ACC112 (cell line): ENCODE results near the gene PNPLA8.
"Not testable (repeated sequence)": the region's sequence is repeated elsewhere in the genome, so short reads cannot be mapped to it uniquely, and the experiment has no call there.

Experiments
- H2AFZ ChIP-seq: fragments of 200-600 bp; sonication (generic); one replicate; pipeline ENCODE4 v1.6.0; 2017; ENCODE audit warnings: antibody characterized with exemption, low read length; ENCODE audit not compliant: unreplicated experiment
- H3K27ac ChIP-seq: fragments of 200-600 bp; sonication (generic); 2 replicates; pipeline ENCODE4 v1.5.1; 2014; ENCODE audit warnings: low read depth, mild to moderate bottlenecking, antibody characterized with exemption, low read length, moderate library complexity
- H3K27me3 ChIP-seq: fragments of 200-600 bp; sonication (generic); 2 replicates; pipeline ENCODE4 v1.6.1; 2014; ENCODE audit warnings: mild to moderate bottlenecking, antibody characterized with exemption, low read length, moderate library complexity, mixed read lengths; ENCODE audit not compliant: insufficient read depth
- H3K36me3 ChIP-seq: fragments of 200-600 bp; sonication (generic); 2 replicates; pipeline ENCODE4 v1.6.1; 2016; ENCODE audit warnings: mild to moderate bottlenecking, antibody characterized with exemption, low read length, moderate library complexity, mixed read lengths; ENCODE audit not compliant: insufficient read depth
- H3K4me1 ChIP-seq: fragments of 200-600 bp; sonication (generic); one replicate; pipeline ENCODE4 v1.6.1; 2016; ENCODE audit warnings: low read length, mixed read lengths; ENCODE audit not compliant: insufficient read depth, unreplicated experiment, control insufficient read depth
- H3K4me3 ChIP-seq: fragments of 200-600 bp; sonication (generic); 2 replicates; pipeline ENCODE4 v1.5.1; 2014; ENCODE audit warnings: mild to moderate bottlenecking, low read depth, low read length
- H3K79me2 ChIP-seq: fragments of 200-600 bp; sonication (generic); one replicate; pipeline ENCODE4 v1.6.0; 2016; ENCODE audit warnings: low read length; ENCODE audit not compliant: control insufficient read depth, unreplicated experiment, insufficient read depth

Gene PNPLA8

DNA sequence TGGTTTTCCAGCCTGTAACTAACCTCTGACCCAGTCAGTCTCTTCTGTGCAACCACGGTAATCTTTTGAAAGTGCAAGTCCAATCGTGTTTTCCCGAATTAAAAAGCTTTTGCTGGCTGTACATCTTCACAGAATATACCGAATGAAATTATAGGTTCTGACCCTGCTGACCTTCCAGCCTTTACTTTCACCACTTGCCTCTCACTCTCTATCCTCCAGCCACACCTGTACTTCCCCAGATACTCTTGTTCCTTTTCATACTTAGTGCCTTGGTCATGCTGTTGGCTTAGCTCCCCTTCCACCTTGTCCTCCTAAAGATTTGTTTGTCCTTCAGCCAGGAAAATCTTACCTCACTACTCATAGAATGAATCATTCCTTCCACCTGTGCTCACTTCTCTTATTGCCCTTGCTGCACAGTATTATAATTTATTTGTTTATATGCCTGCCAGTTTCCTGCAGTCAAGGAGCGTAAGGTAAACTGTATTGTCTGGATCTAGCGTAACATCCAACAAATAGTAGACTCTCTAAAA is 2.3 kb upstream of the PNPLA8 start:
- Histone ChIP-seq H2AFZ (no peak overlapping the region), H3K27ac (no peak overlapping the region), H3K27me3 (no peaks in the 10 kb centered on the region), H3K79me2 (peaks cover 16% of the 10 kb centered on the region), H3K4me1 (peaks cover 22% of the 10 kb centered on the region), H3K4me3 (no peak overlapping the region), H3K36me3 (no peaks in the 10 kb centered on the region)

DNA sequence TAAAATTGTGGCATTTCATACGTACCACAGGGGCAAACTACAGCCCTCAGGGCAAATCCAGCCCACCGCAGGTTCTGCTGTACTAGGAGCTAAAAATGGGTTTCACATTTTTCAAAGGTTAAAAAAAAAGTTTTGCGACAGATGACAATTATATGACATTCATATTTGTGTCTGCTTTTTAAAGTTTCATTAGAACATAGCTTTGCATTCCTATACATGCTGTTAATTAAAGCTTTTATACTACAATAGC is 758 bp upstream of the PNPLA8 start:
- H3K4me3 ChIP-seq: peak overlapping the region; percentile 82

DNA sequence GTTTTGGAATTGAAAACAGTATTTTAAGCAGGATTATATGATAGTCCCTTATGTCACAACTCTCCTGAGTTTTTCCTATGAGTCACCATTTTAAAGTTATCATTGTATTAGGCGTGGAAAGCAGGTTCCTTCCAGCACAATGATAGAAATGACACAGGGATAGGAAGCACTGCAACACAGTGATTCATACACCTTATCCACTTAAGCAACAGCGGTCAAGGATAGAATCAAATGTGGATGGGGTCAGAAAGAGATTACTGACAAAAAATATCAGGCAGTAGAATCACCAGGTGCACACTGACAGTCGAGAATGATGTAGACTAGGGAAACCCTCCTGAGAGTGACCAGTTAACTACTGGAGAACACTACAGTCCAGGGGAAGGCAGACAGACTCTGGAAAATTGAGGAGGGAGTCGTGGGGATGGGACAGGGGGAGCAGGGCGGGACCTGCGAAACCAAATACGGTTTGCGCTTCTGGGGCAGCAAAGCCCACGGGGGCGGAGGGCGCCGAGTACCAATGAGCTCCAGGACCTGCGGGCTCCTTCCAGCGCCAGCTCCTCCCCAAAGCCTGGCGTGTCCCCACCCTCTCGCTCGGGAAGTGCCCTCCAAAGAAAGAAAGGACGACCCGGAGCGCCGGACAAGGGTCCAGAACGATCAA is 479 bp downstream of the PNPLA8 start:
- H3K79me2 ChIP-seq: peaks cover 40% of the 10 kb centered on the region
- H2AFZ ChIP-seq: peak overlapping the region; percentile 35
- H3K27ac ChIP-seq: peak overlapping the region; percentile 92
- peak overlapping the region; percentile 82 for H3K4me3 ChIP-seq
- H3K4me1 ChIP-seq: peaks cover 35% of the 10 kb centered on the region
- no peaks in the 10 kb centered on the region for H3K27me3 ChIP-seq
- no peaks in the 10 kb centered on the region for H3K36me3 ChIP-seq

More for the DNA sequence above, 758 bp upstream of the PNPLA8 start:
- Histone ChIP-seq H3K27me3 (no peaks in the 10 kb centered on the region), H2AFZ (peak overlapping the region; percentile 42), H3K79me2 (peaks cover 31% of the 10 kb centered on the region), H3K4me1 (peaks cover 31% of the 10 kb centered on the region), H3K27ac (peak overlapping the region; percentile 92), H3K36me3 (no peaks in the 10 kb centered on the region)

DNA sequence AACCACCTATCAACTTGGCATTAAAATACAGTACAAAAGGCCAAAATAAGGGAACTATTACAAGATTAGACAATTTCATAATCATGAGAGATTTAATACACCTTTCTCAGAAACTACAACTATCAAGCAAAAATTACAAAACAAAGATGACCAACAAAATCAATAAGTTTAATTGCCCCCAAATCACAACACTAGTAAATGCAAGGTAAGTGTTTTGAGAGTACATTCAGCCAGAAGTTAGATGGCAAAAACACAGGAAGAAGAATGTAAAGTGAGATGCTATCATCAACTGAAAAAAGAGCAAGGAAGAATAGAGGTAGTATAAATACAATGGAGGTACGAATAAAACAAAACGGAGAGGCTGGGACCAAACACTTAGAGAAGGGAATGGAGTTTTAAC is 3.2 kb downstream of the PNPLA8 start:
- Histone ChIP-seq H3K4me1 (peaks cover 46% of the 10 kb centered on the region), H3K27ac (no peak overlapping the region), H3K36me3 (peaks cover 10% of the 10 kb centered on the region), H2AFZ (no peak overlapping the region), H3K4me3 (no peak overlapping the region), H3K27me3 (no peaks in the 10 kb centered on the region), H3K79me2 (peaks cover 64% of the 10 kb centered on the region)

DNA sequence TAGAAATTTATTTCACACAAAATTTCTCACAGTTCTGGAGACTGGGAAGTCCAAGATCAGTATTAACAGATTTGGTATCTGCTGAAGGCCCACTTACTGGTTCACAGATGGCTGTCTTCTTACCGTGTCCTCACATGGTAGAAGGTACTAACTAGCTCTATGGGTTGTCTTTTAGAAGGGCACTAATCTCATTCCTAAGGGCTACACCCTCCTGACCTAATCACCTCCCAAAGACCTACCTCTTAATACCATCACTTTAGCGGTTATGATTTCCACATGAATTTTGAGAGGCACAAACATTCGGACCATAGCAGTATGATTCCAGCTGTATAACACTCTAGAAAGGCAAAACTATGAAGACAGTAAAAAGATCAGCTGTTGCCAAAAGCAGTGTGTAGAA is 8.0 kb downstream of the PNPLA8 start:
- Histone ChIP-seq H2AFZ (no peak overlapping the region), H3K4me1 (peaks cover 21% of the 10 kb centered on the region), H3K27ac (no peak overlapping the region), H3K4me3 (no peak overlapping the region), H3K27me3 (no peaks in the 10 kb centered on the region), H3K36me3 (peaks cover 26% of the 10 kb centered on the region), H3K79me2 (peaks cover 62% of the 10 kb centered on the region)

DNA sequence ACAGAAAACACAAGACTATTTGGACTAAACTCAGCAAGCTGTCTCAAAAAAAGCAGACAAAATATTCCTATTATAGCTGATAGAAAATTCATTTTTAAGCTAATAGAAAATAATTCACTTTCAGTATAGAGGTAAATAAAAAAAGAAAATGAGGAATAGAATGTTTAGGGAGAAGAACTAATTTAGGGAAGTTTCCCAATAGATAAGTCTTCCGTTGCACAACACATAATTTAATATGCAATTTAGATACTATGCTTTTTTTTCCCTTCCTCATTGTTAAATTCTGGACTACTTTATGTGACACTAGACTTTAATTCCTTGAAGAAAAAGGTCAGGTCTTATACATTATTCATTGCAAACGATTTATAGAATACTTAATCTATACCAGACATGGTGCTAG is 10.3 kb downstream of the PNPLA8 start:
- peaks cover 42% of the 10 kb centered on the region for H3K79me2 ChIP-seq
- H3K27me3 ChIP-seq: no peaks in the 10 kb centered on the region
- no peak overlapping the region for H3K27ac ChIP-seq
- H3K36me3 ChIP-seq: peaks cover 42% of the 10 kb centered on the region
- peaks cover 10% of the 10 kb centered on the region for H3K4me1 ChIP-seq
- H2AFZ ChIP-seq: no peak overlapping the region
- H3K4me3 ChIP-seq: no peak overlapping the region

DNA sequence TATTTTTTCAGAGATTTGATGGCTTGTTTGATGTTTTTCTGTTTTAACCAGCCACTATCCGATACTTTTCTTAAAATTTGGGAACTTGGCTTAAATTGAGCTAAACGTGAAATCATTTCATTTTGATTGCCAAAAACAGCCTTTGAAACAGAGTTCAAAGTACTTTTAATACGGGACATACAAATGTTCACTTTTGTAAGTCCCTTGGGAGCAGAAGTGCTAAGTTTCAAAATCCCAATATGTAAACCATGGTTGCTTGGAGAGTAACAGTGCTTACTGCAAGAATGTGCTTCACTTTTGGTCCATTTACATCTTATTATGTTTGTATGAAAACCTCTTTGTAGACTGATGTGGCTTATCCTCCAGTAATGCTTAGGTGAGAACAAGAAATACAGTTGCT is 10.9 kb downstream of the PNPLA8 start:
- H3K27me3 ChIP-seq: no peaks in the 10 kb centered on the region
- H3K36me3 ChIP-seq: peaks cover 39% of the 10 kb centered on the region
- H3K4me1 ChIP-seq: peaks cover 7% of the 10 kb centered on the region
- H3K79me2 ChIP-seq: peaks cover 37% of the 10 kb centered on the region
- H3K27ac ChIP-seq: no peak overlapping the region
- H3K4me3 ChIP-seq: no peak overlapping the region
- no peak overlapping the region for H2AFZ ChIP-seq

DNA sequence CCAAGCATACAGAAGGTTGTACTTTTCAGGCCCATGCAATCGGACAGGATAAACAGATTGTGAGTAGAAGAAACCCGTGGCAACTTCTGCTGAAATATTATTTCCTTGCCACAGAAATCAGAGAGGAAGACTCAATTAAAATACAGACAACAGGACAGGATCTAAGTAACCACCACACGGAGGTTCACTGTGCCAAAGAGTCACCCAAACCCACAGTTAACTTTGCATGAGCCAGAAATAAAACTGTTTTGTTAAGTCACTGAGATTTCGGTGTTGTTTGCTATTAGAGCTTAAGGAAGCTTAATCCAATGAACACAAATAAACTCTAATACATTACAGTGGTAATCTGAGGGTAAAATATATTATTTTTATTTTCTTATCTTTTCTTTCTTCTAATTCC is 14.0 kb downstream of the PNPLA8 start:
- H3K36me3 ChIP-seq: peaks cover 26% of the 10 kb centered on the region
- H2AFZ ChIP-seq: no peak overlapping the region
- no peak overlapping the region for H3K27ac ChIP-seq
- no peaks in the 10 kb centered on the region for H3K4me1 ChIP-seq
- H3K4me3 ChIP-seq: no peak overlapping the region
- no peaks in the 10 kb centered on the region for H3K27me3 ChIP-seq
- H3K79me2 ChIP-seq: peaks cover 13% of the 10 kb centered on the region

DNA sequence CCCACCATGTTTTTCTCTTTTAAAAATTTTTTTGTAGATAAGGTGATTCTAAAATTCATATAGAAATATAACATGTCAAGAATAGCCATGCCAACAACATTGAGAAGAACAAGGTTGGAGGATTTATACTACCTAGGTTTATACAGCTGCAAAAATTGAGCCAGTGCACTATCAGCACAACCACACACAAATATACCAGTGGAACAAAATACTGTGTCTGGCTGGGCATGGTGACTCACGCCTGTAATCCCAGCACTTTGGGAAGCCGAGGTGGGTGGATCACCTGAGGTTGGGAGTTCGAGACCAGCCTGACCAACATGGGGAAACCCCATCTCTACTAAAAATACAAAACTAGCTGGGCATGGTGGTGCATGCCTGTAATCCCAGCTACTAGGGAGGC is 21.4 kb downstream of the PNPLA8 start:
- H2AFZ ChIP-seq, H3K4me3 ChIP-seq, H3K27me3 ChIP-seq, H3K4me1 ChIP-seq, H3K79me2 ChIP-seq, H3K27ac ChIP-seq: not testable (repeated sequence)
- H3K36me3 ChIP-seq: peaks cover 11% of the 10 kb centered on the region; the same call in 1 of the 2 replicates

DNA sequence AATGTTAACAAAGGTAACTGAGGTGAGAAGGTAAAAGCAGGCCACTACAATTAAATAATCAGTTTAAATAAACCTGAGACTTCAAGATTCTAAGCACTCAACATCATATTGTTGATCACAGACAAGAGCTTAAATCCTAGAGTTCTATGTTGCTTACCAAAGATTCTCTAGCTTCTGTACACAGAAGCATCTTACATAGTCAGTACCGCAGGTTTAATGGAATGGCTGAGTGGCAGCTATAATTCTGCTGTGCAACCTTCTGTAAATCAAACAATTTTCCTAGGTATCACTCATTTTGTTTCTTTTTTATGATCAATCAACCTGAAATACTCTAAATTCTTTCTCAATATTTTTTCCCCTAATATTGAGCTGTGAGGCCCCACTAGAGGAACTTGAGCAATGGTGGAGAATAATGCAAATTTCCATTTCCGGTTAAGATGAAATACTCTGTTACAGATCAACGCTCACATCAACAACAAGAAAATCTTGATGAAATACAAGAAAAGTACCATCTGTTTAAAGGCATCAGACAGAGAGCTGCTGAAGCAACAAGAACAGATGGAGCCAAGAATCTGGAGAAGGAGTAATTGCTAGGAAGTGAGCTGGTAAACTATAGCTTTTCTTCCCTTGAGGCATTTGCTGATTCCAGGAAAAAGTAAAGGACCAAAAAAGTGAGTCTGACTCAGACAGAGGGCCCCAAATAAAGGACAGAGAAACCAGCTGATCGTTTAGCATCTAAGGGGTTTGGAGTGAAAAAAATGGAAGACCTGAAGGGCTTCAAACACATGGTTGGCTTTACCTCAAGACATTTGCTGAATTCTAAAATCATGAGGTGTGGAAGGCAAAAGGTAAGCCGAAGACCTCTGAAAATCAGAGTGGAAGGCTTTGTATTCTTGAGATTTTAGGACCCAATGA is 22.6 kb downstream of the PNPLA8 start:
- Histone ChIP-seq H3K79me2 (peaks cover 2% of the 10 kb centered on the region), H3K4me1 (peaks cover 13% of the 10 kb centered on the region), H3K27ac (no peak overlapping the region), H2AFZ (no peak overlapping the region), H3K4me3 (no peak overlapping the region), H3K27me3 (no peaks in the 10 kb centered on the region), H3K36me3 (peaks cover 11% of the 10 kb centered on the region; the same call in 1 of the 2 replicates)

DNA sequence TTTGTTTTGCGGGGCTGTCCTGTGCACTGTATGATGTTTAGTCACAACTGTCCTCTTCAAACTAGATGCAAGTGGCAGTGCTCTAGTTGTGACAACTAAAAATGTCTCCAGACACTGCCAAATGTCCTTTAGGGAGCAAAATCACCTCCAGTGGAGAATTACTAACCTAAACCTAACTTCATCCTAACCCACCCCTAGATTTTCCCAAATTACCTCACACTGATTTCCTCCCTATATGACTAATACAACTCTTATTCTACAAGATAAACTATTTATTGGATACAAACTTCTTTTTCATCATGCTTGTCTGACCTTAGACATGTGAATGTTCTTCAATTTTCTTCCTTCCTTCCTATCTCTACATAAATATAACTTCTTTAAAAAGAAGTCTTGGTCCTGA is 26.4 kb downstream of the PNPLA8 start:
- H3K27ac ChIP-seq: peak overlapping the region; percentile 57
- H3K36me3 ChIP-seq: peaks cover 8% of the 10 kb centered on the region; the same call in 1 of the 2 replicates
- no peak overlapping the region for H3K4me3 ChIP-seq
- H2AFZ ChIP-seq: no peak overlapping the region
- H3K27me3 ChIP-seq: no peaks in the 10 kb centered on the region
- no peaks in the 10 kb centered on the region for H3K79me2 ChIP-seq
- H3K4me1 ChIP-seq: peaks cover 13% of the 10 kb centered on the region
